Calu3 (cell line): ENCODE results near the gene ALCAM. TPM values are rescaled to one million over a fixed set of nuclear protein-coding genes. Genes with fewer than 3 reads are reported as not detected.
"Not testable (repeated sequence)": the region's sequence is repeated elsewhere in the genome, so short reads cannot be mapped to it uniquely, and the experiment has no call there.

Source experiments
- BruUV-seq: library from RNA; stranded (reverse); fragments of 400-500 nt; replicated peaks from 2 replicates; lab custom pipeline; 2021; lab: Mats Ljungman, UMichigan
- CTCF ChIA-PET: fragments of 300-600 bp; sonication (Branson Sonifier 250); formaldehyde crosslinking; loops from one replicate; lab custom pipeline; 2022; ENCODE audit warnings: antibody characterized with exemption; lab: Charles Lee
- DNase-seq: peaks from one replicate; pipeline ENCODE4 v3.0.0; 2022
- H3K27ac Mint-ChIP-seq: one replicate; pipeline ENCODE4 v1.8.0; 2022; ENCODE audit warnings: mixed read lengths; ENCODE audit not compliant: unreplicated experiment
- H3K27me3 Mint-ChIP-seq: one replicate; pipeline ENCODE4 v1.8.0; 2022; ENCODE audit warnings: mixed read lengths; ENCODE audit not compliant: unreplicated experiment
- H3K36me3 Mint-ChIP-seq: one replicate; pipeline ENCODE4 v1.8.0; 2022; ENCODE audit warnings: mild to moderate bottlenecking, moderate library complexity, mixed read lengths; ENCODE audit not compliant: insufficient read depth, unreplicated experiment
- H3K4me1 Mint-ChIP-seq: one replicate; pipeline ENCODE4 v1.8.0; 2022; ENCODE audit warnings: mild to moderate bottlenecking, low read depth, mixed read lengths; ENCODE audit not compliant: unreplicated experiment
- H3K4me3 Mint-ChIP-seq: one replicate; pipeline ENCODE4 v1.8.0; 2022; ENCODE audit warnings: mild to moderate bottlenecking, low read depth, moderate library complexity, mixed read lengths; ENCODE audit not compliant: unreplicated experiment
- H3K9me3 Mint-ChIP-seq: one replicate; pipeline ENCODE4 v1.8.0; 2022; ENCODE audit warnings: low read depth, mixed read lengths; ENCODE audit not compliant: unreplicated experiment
- CTCF ChIP-seq: fragments of 200-600 bp; IDR thresholded peaks from one replicate; pipeline ENCODE4 v1.8.0; 2022; ENCODE audit warnings: antibody characterized with exemption; ENCODE audit not compliant: unreplicated experiment
- intact Hi-C: fragments of 100-400 bp; cut with micrococcal nuclease; formaldehyde crosslinking; loops from one replicate; pipeline ENCODE4 v1.10.0; 2022; ENCODE audit not compliant: unreplicated experiment
- total RNA-seq: library from RNA; stranded (reverse); gene quantifications from 2 replicates; pipeline ENCODE4 v1.2.3, GENCODE V29; 2022

ALCAM gene
- total RNA-seq, 1 experiment from 2014 or later: 166 TPM

- no peak overlapping the region for H3K27ac Mint-ChIP-seq
- peaks cover 10% of the 10 kb centered on the region for H3K4me1 Mint-ChIP-seq
- no peak for DNase-seq
- peaks cover 4% of the 10 kb centered on the region for H3K9me3 Mint-ChIP-seq
- CTCF ChIA-PET: no interaction called here
- no peaks in the 10 kb centered on the region for H3K36me3 Mint-ChIP-seq
- no peak for TF ChIP-seq CTCF
- no peaks in the 10 kb centered on the region for H3K27me3 Mint-ChIP-seq
- BruUV-seq: no TSS peak
- H3K4me3 Mint-ChIP-seq: no peak overlapping the region
- intact Hi-C loops: no loop called here
Observed at GRCh38 chr3:105593315-105593714, 226.6 kb downstream of the ALCAM start.

- Mint-ChIP-seq H3K4me3 (no peak overlapping the region), H3K4me1 (peaks cover 19% of the 10 kb centered on the region), H3K27ac (no peak overlapping the region), H3K9me3 (peaks cover 4% of the 10 kb centered on the region), H3K36me3 (no peaks in the 10 kb centered on the region), H3K27me3 (no peaks in the 10 kb centered on the region)
- intact Hi-C loops: no loop called here
- no peak for TF ChIP-seq CTCF
- CTCF ChIA-PET: no interaction called here
- DNase-seq: no peak
- no TSS peak for BruUV-seq
Observed at GRCh38 chr3:105594219-105594618, 227.5 kb downstream of the ALCAM start.

DNA sequence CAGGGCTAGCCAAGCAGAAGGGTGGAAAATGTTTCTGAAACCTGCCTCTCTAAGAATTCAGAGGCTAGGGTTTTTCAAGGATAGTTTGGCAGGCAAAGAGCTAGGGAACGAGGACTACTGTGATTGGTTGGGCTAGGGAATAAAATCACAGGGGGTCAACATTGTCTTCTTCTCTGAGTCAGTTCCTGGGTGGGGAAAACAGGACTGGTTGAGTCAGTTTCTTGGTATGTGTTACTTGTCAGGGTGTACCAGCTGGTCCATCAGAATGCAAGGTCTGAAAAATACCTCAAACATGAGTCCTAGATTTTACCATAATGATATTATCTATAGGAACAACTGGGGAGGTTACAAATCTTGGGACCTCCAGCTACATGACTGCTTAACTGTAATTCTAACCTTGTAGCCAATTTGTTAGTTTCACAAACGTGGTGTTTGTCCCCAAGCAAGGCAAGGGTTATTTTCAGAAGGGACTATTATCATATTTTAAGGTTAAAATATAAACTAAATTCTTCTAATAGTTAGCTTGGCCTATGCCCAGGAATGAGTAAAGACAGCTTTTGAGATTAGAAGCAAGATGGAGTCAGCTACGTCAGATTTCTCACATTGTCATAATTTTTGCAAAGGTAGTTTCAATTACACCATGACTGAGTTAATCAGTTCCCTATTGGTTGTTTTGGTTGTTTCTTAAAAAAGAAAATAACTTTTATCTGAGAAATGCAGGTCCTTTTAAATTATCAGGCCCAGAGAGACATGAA is 231.5 kb downstream of the ALCAM start:
- DNase-seq: peak; percentile 42

DNA sequence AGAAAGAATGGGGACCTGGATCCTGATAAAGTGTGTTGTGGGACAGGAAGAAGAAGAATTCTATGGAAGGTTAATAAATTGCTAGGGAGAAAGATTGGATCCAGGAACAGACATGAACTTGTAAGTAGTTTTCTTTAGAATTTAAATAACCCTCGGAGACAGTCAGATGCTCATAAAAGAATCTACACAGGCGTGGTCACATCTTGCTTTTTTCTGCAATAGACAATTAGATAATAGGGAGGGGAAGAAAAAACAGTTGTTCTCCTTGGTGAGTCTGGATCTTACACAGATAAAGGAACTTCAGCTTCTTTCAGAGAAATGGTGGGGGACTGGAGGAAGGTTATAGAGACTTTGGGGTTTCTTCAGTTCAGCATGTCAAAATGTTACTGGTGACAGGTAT is 232.6 kb downstream of the ALCAM start:
- Mint-ChIP-seq H3K36me3 (no peaks in the 10 kb centered on the region), H3K27me3 (no peaks in the 10 kb centered on the region)

More for the DNA sequence above, 231.5 kb downstream of the ALCAM start:
- Mint-ChIP-seq H3K27ac (peak overlapping the region; percentile 70), H3K36me3 (no peaks in the 10 kb centered on the region), H3K4me3 (no peak overlapping the region), H3K4me1 (peaks cover 26% of the 10 kb centered on the region), H3K9me3 (peaks cover 2% of the 10 kb centered on the region), H3K27me3 (no peaks in the 10 kb centered on the region)
- CTCF ChIA-PET: interaction anchor here (0.7 kb wide), 1 partner anchor 102 kb away, joined by 3 read pairs; no protein-coding TSS in a partner anchor
- no TSS peak for BruUV-seq
- intact Hi-C loops: no loop called here
- TF ChIP-seq CTCF: no peak

GRCh38 chr3:105601756-105602155 is 235.0 kb downstream of the ALCAM start:
- BruUV-seq, DNase-seq, CTCF ChIA-PET, H3K4me3 Mint-ChIP-seq, H3K9me3 Mint-ChIP-seq, intact Hi-C loops, H3K36me3 Mint-ChIP-seq, H3K27me3 Mint-ChIP-seq, H3K27ac Mint-ChIP-seq: not testable (repeated sequence)
- H3K4me1 Mint-ChIP-seq: peaks cover 26% of the 10 kb centered on the region

More for the DNA sequence above, 232.6 kb downstream of the ALCAM start:
- Mint-ChIP-seq H3K27ac (no peak overlapping the region), H3K4me3 (no peak overlapping the region), H3K9me3 (peaks cover 2% of the 10 kb centered on the region), H3K4me1 (peaks cover 26% of the 10 kb centered on the region)
- BruUV-seq: no TSS peak
- CTCF ChIA-PET: no interaction called here
- TF ChIP-seq CTCF: no peak
- DNase-seq: no peak
- intact Hi-C loops: no loop called here

- H3K36me3 Mint-ChIP-seq, DNase-seq, CTCF ChIA-PET: not testable (repeated sequence)
Observed at GRCh38 chr3:105602286-105602685, 235.6 kb downstream of the ALCAM start.

GRCh38 chr3:105603516-105603915 is 236.8 kb downstream of the ALCAM start:
- H3K4me1 Mint-ChIP-seq: peaks cover 14% of the 10 kb centered on the region
- DNase-seq, H3K9me3 Mint-ChIP-seq, H3K4me3 Mint-ChIP-seq, BruUV-seq, CTCF ChIA-PET, H3K27ac Mint-ChIP-seq, H3K27me3 Mint-ChIP-seq, H3K36me3 Mint-ChIP-seq, intact Hi-C loops: not testable (repeated sequence)

More at GRCh38 chr3:105602286-105602685, 235.6 kb downstream of the ALCAM start:
- intact Hi-C loops, H3K9me3 Mint-ChIP-seq, H3K4me3 Mint-ChIP-seq, H3K27ac Mint-ChIP-seq, BruUV-seq, H3K27me3 Mint-ChIP-seq: not testable (repeated sequence)
- peaks cover 26% of the 10 kb centered on the region for H3K4me1 Mint-ChIP-seq
